Parathyroid adenoma (tissue), 2 donors: ENCODE measurements around the gene DES.
"Not testable (repeated sequence)": the region's sequence is repeated elsewhere in the genome, so short reads cannot be mapped to it uniquely, and the experiment has no call there.

Experiments used
- H2AFZ ChIP-seq: fragments of 300-600 bp; sonication (generic); one replicate; pipeline ENCODE4 v1.7.0; 2017; ENCODE audit warnings: antibody characterized with exemption, mild to moderate bottlenecking
- H3K27ac ChIP-seq: fragments of 300-600 bp; sonication (generic); one replicate; pipeline ENCODE4 v1.7.0; 2017
- H3K27me3 ChIP-seq: fragments of 300-600 bp; sonication (generic); one replicate; pipeline ENCODE4 v1.7.0; 2017; ENCODE audit warnings: low read length; ENCODE audit not compliant: control insufficient read depth, insufficient read depth
- H3K36me3 ChIP-seq: fragments of 300-600 bp; sonication (generic); one replicate; pipeline ENCODE4 v1.7.0; 2017; ENCODE audit warnings: low read length; ENCODE audit not compliant: control insufficient read depth, insufficient read depth
- H3K4me1 ChIP-seq: fragments of 300-600 bp; sonication (generic); one replicate; pipeline ENCODE4 v1.7.0; 2017; ENCODE audit warnings: control low read depth
- H3K4me2 ChIP-seq: fragments of 300-600 bp; sonication (generic); one replicate; pipeline ENCODE4 v1.7.0; 2017; ENCODE audit warnings: low read length
- H3K4me3 ChIP-seq: fragments of 300-600 bp; sonication (generic); one replicate; pipeline ENCODE4 v1.7.0; 2017; ENCODE audit warnings: low read depth, low read length
- H3K79me2 ChIP-seq: fragments of 300-600 bp; sonication (generic); one replicate; pipeline ENCODE4 v1.7.0; 2017; ENCODE audit warnings: control low read depth
- H3K9ac ChIP-seq: fragments of 300-600 bp; sonication (generic); one replicate; pipeline ENCODE4 v1.7.0; 2017; ENCODE audit warnings: mild to moderate bottlenecking
- H3K9me3 ChIP-seq: fragments of 300-600 bp; sonication (generic); one replicate; pipeline ENCODE4 v1.7.0; 2017; ENCODE audit warnings: low read length; ENCODE audit not compliant: control insufficient read depth
- TF ChIP-seq, protein P1 (sequence below): fragments of 300-600 bp; sonication (generic); IDR thresholded peaks from one replicate; pipeline ENCODE4 v1.7.0; 2017; ENCODE audit warnings: antibody characterized with exemption, mild to moderate bottlenecking
- donor health status: primary hyperparathyroidism.

DES gene

GRCh38 chr2:219392754-219393153, 25.4 kb upstream of the DES start:
- H3K4me3 ChIP-seq: no peak overlapping the region
- no peak overlapping the region for H2AFZ ChIP-seq
- H3K27me3 ChIP-seq: no peaks in the 10 kb centered on the region
- H3K4me1 ChIP-seq: peaks cover 3% of the 10 kb centered on the region
- TF ChIP-seq, protein P1, sequence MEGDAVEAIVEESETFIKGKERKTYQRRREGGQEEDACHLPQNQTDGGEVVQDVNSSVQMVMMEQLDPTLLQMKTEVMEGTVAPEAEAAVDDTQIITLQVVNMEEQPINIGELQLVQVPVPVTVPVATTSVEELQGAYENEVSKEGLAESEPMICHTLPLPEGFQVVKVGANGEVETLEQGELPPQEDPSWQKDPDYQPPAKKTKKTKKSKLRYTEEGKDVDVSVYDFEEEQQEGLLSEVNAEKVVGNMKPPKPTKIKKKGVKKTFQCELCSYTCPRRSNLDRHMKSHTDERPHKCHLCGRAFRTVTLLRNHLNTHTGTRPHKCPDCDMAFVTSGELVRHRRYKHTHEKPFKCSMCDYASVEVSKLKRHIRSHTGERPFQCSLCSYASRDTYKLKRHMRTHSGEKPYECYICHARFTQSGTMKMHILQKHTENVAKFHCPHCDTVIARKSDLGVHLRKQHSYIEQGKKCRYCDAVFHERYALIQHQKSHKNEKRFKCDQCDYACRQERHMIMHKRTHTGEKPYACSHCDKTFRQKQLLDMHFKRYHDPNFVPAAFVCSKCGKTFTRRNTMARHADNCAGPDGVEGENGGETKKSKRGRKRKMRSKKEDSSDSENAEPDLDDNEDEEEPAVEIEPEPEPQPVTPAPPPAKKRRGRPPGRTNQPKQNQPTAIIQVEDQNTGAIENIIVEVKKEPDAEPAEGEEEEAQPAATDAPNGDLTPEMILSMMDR: no peak
- no peak overlapping the region for H3K27ac ChIP-seq
- H3K79me2 ChIP-seq: no peaks in the 10 kb centered on the region
- no peaks in the 10 kb centered on the region for H3K36me3 ChIP-seq
- H3K9ac ChIP-seq: no peak overlapping the region
- H3K9me3 ChIP-seq: no peaks in the 10 kb centered on the region
- no peak overlapping the region for H3K4me2 ChIP-seq

GRCh38 chr2:219395056-219395455, 23.1 kb upstream of the DES start:
- H3K4me3 ChIP-seq, H3K4me2 ChIP-seq: not testable (repeated sequence)

GRCh38 chr2:219395609-219396008, 22.6 kb upstream of the DES start:
- Histone ChIP-seq H3K27me3 (no peaks in the 10 kb centered on the region), H3K9ac (no peak overlapping the region), H3K4me2 (no peak overlapping the region), H2AFZ (no peak overlapping the region), H3K4me1 (peaks cover 12% of the 10 kb centered on the region), H3K4me3 (no peak overlapping the region), H3K9me3 (no peaks in the 10 kb centered on the region), H3K27ac (no peak overlapping the region), H3K36me3 (no peaks in the 10 kb centered on the region), H3K79me2 (no peaks in the 10 kb centered on the region)
- TF ChIP-seq, protein P1: no peak

More at GRCh38 chr2:219395056-219395455, 23.1 kb upstream of the DES start:
- H3K79me2 ChIP-seq, H3K27me3 ChIP-seq, H2AFZ ChIP-seq, H3K36me3 ChIP-seq, H3K9ac ChIP-seq, H3K27ac ChIP-seq, H3K9me3 ChIP-seq: not testable (repeated sequence)
- peaks cover 12% of the 10 kb centered on the region for H3K4me1 ChIP-seq

DNA sequence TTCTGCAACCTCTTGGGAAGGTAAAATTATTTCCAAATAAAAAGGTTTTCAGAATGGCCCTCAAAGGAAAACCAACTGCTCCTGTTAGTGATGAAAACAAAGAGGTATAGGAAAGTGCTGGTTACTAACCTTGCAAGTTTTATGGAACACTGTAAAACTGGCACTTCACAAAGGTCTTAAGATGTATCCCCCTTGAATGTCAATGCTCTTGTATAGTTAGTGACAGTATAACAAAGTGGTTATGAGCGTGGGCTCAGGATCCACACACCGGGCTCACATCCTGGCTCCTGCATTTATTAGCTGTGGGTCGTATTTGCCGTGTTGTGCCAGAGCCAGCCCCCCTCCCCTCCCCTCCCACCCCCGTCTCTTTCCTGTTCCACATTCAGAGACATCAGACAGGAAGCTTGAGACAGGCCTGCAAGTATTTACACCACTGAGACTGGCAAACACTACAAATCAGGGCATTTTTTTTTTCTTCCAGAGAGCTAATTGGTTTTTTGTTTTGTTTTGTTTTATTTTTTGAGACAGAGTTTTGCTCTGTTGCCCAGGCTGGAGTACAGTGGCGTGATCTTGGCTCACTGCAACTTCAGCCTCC, 21.2 kb upstream of the DES start:
- TF ChIP-seq, protein P1: no peak

DNA sequence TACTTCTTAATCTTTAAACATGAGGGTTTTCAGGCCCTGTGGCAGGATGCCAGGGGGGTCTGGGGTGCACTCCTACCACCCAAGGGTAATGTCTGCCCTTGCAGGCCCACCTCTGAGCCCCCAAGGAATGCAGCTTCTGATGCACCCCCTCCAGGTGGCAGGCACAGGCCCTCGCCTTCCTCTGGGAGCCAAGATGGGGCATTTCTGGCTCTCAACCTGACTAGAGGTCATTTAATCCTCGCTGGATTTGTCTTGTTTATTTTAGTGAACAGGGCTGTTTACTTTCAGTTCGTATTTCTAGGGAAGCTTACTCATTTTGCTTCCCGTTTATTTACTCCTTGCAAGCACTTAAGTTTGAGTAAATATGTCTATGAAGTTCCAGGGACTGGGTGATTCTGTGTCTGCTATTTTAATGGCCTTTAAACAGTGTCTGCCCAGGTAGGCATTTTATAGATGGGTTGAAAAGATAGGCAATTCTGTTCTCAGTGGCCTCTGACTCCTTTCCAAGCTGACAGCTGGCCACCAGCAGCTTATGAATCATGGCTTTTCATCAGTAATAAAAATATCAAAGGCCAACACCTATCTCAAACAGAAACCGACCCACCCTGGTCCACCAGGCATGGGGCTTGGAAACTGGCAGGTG, 19.3 kb upstream of the DES start:
- TF ChIP-seq, protein P1: no peak
- no peak overlapping the region for H3K4me3 ChIP-seq
- H3K4me1 ChIP-seq: peaks cover 12% of the 10 kb centered on the region
- no peaks in the 10 kb centered on the region for H3K36me3 ChIP-seq
- no peaks in the 10 kb centered on the region for H3K79me2 ChIP-seq
- peak overlapping the region; percentile 6 for H3K4me2 ChIP-seq
- H3K27me3 ChIP-seq: no peaks in the 10 kb centered on the region
- no peak overlapping the region for H3K9ac ChIP-seq
- H2AFZ ChIP-seq: peak overlapping the region; percentile 87
- H3K9me3 ChIP-seq: no peaks in the 10 kb centered on the region
- H3K27ac ChIP-seq: peak overlapping the region; percentile 71

More for the DNA sequence above, 21.2 kb upstream of the DES start:
- Histone ChIP-seq H3K9me3 (no peaks in the 10 kb centered on the region), H3K36me3 (no peaks in the 10 kb centered on the region), H3K4me3 (no peak overlapping the region), H3K9ac (no peak overlapping the region), H3K4me1 (peaks cover 12% of the 10 kb centered on the region), H3K27me3 (no peaks in the 10 kb centered on the region), H3K27ac (no peak overlapping the region), H3K79me2 (no peaks in the 10 kb centered on the region), H2AFZ (no peak overlapping the region), H3K4me2 (no peak overlapping the region)
